Peyer's patch (tissue), 4 donors: ENCODE measurements around the gene HEXD.
"Not testable (repeated sequence)": the region's sequence is repeated elsewhere in the genome, so short reads cannot be mapped to it uniquely, and the experiment has no call there.

Source experiments
- CTCF ChIP-seq, 6 experiments: fragments of 450-650 bp in 4 of 6; fragments of 200-600 bp in 2 of 6; sonication (generic) in 1 of 6; IDR thresholded peaks; one replicate each; pipeline ENCODE4 v1.5.1; 2017 to 2019; ENCODE audit warnings: antibody characterized with exemption in 6 of 6, mild to moderate bottlenecking in 3 of 6, moderate library complexity in 1 of 6
- POLR2A ChIP-seq, 2 donors: fragments of 450-650 bp; IDR thresholded peaks; one replicate each; pipeline ENCODE4 v1.5.1; 2017; ENCODE audit warnings: antibody characterized with exemption in 2 of 2, mild to moderate bottlenecking in 2 of 2, moderate library complexity in 2 of 2

- not testable (repeated sequence) for TF ChIP-seq CTCF, POLR2A (IDR thresholded peaks at IDR 0.05)
These were observed 35.0 kb downstream of the HEXD start for GRCh38 chr17:82453151-82453550.
